Thyroid gland (tissue), 4 donors: ENCODE results near the gene TMEM130. TPM values are rescaled to one million over a fixed set of nuclear protein-coding genes. Genes with fewer than 3 reads are reported as not detected.

Source experiments
- DNase-seq, 2 donors: peaks; one replicate each; pipeline ENCODE4 v3.0.0-alpha.2; 2019
- H3K27ac ChIP-seq, 3 donors: fragments of 200-600 bp; sonication (generic); 1 replicate in 2 of 3; 2 replicates in 1 of 3; pipeline ENCODE4 v1.5.1; 2016 to 2019; ENCODE audit warnings: mild to moderate bottlenecking in 1 of 3, moderate library complexity in 1 of 3
- H3K27me3 ChIP-seq: fragments of 200-600 bp; sonication (generic); one replicate; pipeline ENCODE4 v1.5.1; 2019
- H3K36me3 ChIP-seq, 2 donors: fragments of 200-600 bp; sonication (generic); one replicate each; pipeline ENCODE4 v1.5.1; 2016 to 2019
- H3K4me1 ChIP-seq, 2 donors: fragments of 200-600 bp; sonication (generic); one replicate each; pipeline ENCODE4 v1.5.1; 2017 to 2019
- H3K4me3 ChIP-seq, 3 donors: fragments of 200-600 bp; sonication (generic); replicated peaks in 1 of 3; 1 replicate in 2 of 3; 2 replicates in 1 of 3; pipeline ENCODE4 v1.5.1; 2016; ENCODE audit warnings: mild to moderate bottlenecking in 1 of 3
- H3K9me3 ChIP-seq: fragments of 200-600 bp; sonication (generic); one replicate; pipeline ENCODE4 v1.5.1; 2017
- POLR2A ChIP-seq, 2 donors: fragments of 450-650 bp; IDR thresholded peaks; one replicate each; pipeline ENCODE4 v1.6.1; 2017; ENCODE audit warnings: antibody characterized with exemption in 2 of 2, mild to moderate bottlenecking in 2 of 2, moderate library complexity in 1 of 2
- WGBS, 2 donors: methylation state at CpG; one replicate each; pipeline ENCODE4 v1.1.5; 2017; 5-methylcytosine and 5-hydroxymethylcytosine counted together
- intact Hi-C: fragments of 100-400 bp; cut with DNase I; formaldehyde crosslinking; loops from one replicate; pipeline ENCODE4 v1.15.1; 2023
- total RNA-seq, 4 donors: library from RNA; depleted of rRNA; stranded (reverse); fragments of >200 nt; gene quantifications; one replicate each; pipeline ENCODE4 v1.2.3, GENCODE V29; 2016
- TF ChIP-seq, protein P1 (sequence below), 6 experiments: fragments of 200-600 bp in 3 of 6; fragments of 450-650 bp in 3 of 6; sonication (generic) in 3 of 6; IDR thresholded peaks; one replicate each; pipeline ENCODE4 v1.5.1; 2016 to 2019; ENCODE audit warnings: antibody characterized with exemption in 6 of 6, mild to moderate bottlenecking in 2 of 6, inconsistent platforms in 1 of 6, moderate library complexity in 1 of 6

Gene TMEM130
- total RNA-seq, 4 donors from 2014 or later = 0.22 to 0.81 (median 0.63) TPM; not detected in 1

DNA sequence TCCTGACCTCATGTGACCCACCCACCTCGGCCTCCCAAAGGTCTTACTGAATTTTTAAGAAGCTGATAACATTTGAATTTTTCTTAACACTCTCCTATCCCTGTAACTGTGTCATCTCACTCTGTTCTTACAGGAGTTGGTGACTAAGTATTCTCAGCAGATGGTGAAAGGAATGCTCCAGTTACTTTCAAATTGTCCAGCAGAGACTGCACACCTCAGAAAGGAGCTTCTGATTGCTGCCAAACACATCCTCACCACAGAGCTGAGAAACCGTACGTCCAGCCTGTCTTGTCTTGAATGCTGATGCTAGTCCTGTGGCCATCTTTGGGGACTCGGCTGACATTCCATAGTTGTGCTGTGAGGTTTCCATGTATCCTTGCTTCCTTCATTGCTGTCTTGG, 33.4 kb upstream of the TMEM130 start:
- Histone ChIP-seq H3K36me3 (peaks cover 79 to 87% of the 10 kb centered on the region in 2 donors), H3K27me3 (no peaks in the 10 kb centered on the region), H3K4me1 (no peaks in the 10 kb centered on the region), H3K4me3 (no peak overlapping the region), H3K9me3 (no peaks in the 10 kb centered on the region), H3K27ac (no peak overlapping the region)
- TF ChIP-seq, protein P1, sequence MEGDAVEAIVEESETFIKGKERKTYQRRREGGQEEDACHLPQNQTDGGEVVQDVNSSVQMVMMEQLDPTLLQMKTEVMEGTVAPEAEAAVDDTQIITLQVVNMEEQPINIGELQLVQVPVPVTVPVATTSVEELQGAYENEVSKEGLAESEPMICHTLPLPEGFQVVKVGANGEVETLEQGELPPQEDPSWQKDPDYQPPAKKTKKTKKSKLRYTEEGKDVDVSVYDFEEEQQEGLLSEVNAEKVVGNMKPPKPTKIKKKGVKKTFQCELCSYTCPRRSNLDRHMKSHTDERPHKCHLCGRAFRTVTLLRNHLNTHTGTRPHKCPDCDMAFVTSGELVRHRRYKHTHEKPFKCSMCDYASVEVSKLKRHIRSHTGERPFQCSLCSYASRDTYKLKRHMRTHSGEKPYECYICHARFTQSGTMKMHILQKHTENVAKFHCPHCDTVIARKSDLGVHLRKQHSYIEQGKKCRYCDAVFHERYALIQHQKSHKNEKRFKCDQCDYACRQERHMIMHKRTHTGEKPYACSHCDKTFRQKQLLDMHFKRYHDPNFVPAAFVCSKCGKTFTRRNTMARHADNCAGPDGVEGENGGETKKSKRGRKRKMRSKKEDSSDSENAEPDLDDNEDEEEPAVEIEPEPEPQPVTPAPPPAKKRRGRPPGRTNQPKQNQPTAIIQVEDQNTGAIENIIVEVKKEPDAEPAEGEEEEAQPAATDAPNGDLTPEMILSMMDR (IDR thresholded peaks at IDR 0.05) = no peak
- no peak for TF ChIP-seq POLR2A (IDR thresholded peaks at IDR 0.05)
- intact Hi-C loops = no loop called here
- no peak for DNase-seq
- WGBS, 2 donors = 91 to 92% methylated on average over 4 of the region's 4 CpGs

DNA sequence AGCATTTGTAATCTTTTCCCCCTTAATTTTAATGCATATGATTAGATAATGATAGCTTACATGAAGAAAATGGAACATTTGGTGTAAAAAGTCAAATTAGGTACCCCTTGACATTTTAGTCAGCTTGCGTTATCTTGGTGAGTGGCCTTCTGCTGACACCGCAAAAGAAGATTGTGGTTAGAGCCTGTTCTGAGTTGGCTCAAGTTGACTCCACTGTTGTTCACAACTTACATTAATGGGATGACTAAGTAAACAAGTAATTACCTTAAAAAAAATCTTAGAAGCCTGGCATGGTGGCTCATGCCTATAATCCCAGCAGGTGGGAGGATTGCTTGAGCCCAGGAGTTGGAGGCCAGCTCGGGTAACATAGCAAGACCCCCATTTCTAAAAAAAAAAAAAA, 32.7 kb upstream of the TMEM130 start:
- no peak for TF ChIP-seq POLR2A (IDR thresholded peaks at IDR 0.05)
- TF ChIP-seq, protein P1 (IDR thresholded peaks at IDR 0.05) = no peak
- Histone ChIP-seq H3K9me3 (no peaks in the 10 kb centered on the region), H3K4me1 (no peaks in the 10 kb centered on the region), H3K36me3 (peaks cover 75 to 91% of the 10 kb centered on the region in 2 donors), H3K27ac (no peak overlapping the region), H3K4me3 (no peak overlapping the region), H3K27me3 (no peaks in the 10 kb centered on the region)
- intact Hi-C loops = no loop called here
- no peak for DNase-seq
- WGBS, 2 donors = 88 to 91% methylated on average over 3 of the region's 3 CpGs

DNA sequence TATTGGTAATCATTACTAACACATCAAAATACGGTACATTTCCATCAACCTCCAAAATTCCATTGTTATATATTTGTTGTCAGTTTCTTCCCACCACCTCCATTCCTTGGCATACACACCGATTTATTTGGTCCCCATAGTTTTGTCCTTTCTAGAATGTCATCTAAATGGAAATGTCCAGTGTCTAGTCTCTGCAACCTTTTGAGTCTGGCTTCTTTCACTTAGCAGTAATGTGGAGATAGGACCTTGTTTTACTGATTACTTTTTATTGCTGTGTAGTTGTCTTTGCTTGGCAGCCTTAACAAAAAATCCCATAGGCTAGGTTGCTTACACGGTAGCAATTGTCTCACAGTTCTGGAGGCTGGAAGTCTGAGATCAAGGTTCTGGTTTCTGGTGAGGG, 31.0 kb upstream of the TMEM130 start:
- DNase-seq = no peak
- H3K4me1 ChIP-seq = no peaks in the 10 kb centered on the region
- no peaks in the 10 kb centered on the region for H3K9me3 ChIP-seq
- intact Hi-C loops = no loop called here
- H3K27ac ChIP-seq = no peak overlapping the region
- H3K4me3 ChIP-seq = no peak overlapping the region
- whole genome bisulfite sequencing, 2 donors = 92 to 95% methylated on average over 3 of the region's 3 CpGs
- H3K27me3 ChIP-seq = no peaks in the 10 kb centered on the region
- no peak for TF ChIP-seq POLR2A (IDR thresholded peaks at IDR 0.05)
- TF ChIP-seq, protein P1 (IDR thresholded peaks at IDR 0.05) = no peak
- peaks cover 61 to 90% of the 10 kb centered on the region in 2 donors for H3K36me3 ChIP-seq

DNA sequence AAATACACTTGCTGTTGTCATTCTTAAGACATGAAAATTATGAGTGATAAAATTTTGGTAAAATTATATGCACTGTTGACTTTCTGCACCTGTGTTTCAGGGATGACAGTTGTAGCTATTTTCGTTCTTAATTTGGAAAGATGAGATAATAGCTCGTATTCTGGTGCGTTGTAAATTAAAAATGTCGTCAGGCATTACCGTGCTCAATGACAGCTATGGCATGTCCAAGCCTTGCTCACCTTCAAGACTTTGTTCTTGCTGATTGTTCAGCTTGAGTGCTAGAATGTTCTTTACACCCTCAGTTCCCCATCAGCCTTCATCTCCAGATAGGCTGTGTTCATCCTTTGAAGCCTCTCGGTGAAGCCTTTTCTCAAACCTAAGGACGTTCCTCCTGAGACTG, 30.0 kb upstream of the TMEM130 start:
- Histone ChIP-seq H3K27ac (no peak overlapping the region), H3K4me1 (no peaks in the 10 kb centered on the region), H3K27me3 (no peaks in the 10 kb centered on the region), H3K4me3 (no peak overlapping the region), H3K36me3 (peaks cover 55 to 88% of the 10 kb centered on the region in 2 donors), H3K9me3 (no peaks in the 10 kb centered on the region)
- no peak for DNase-seq
- TF ChIP-seq, protein P1 (IDR thresholded peaks at IDR 0.05) = no peak
- TF ChIP-seq POLR2A (IDR thresholded peaks at IDR 0.05) = no peak
- 93 to 98% methylated on average over 7 of the region's 7 CpGs for WGBS, 2 donors
- intact Hi-C loops = no loop called here

DNA sequence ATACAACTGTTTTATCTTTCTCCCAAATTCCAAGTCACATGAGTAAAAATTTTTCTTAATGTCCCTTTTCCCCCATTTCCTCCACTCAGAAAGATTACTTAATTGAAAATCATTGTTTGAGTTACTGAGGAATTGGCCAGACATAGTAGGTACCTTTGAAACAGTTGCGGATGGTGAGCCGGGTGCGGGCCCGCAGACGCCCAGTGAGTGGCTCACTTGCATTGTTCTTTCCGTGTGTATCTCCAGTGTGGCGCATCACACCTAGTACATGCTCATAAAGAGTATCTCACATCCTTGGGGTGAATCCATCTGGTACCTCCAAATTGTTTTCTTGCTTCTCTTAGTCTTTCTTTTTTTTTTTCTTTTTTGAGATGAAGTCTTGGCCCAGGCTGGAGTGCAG, 22.8 kb upstream of the TMEM130 start:
- Histone ChIP-seq H3K27me3 (no peaks in the 10 kb centered on the region), H3K36me3 (peaks cover 49 to 69% of the 10 kb centered on the region in 2 donors), H3K27ac (no peak overlapping the region), H3K4me1 (no peaks in the 10 kb centered on the region), H3K9me3 (no peaks in the 10 kb centered on the region), H3K4me3 (no peak overlapping the region)
- no peak for DNase-seq
- TF ChIP-seq POLR2A (IDR thresholded peaks at IDR 0.05) = no peak
- TF ChIP-seq, protein P1 (IDR thresholded peaks at IDR 0.05) = no peak
- intact Hi-C loops = no loop called here
- WGBS, 2 donors = 97 to 98% methylated on average over 7 of the region's 7 CpGs
